PC-3 (cell line): ENCODE results near the gene CASK. TPM values are rescaled to one million over a fixed set of nuclear protein-coding genes. Genes with fewer than 3 reads are reported as not detected.

Experiments used
- ATAC-seq: fragments of 200-7000 bp; cut with Tn5 transposase; 2 replicates; pipeline ENCODE4 v1.9.1; 2020; ENCODE audit warnings: mild to moderate bottlenecking, moderate library complexity
- BruUV-seq: library from RNA; stranded (reverse); fragments of 400-500 nt; replicated peaks from 2 replicates; lab custom pipeline; 2021; lab: Mats Ljungman, UMichigan
- CTCF ChIA-PET: fragments of 300-600 bp; sonication (Branson Sonifier 250); formaldehyde crosslinking; loops from one replicate; lab custom pipeline; 2022; ENCODE audit warnings: antibody characterized with exemption; lab: Charles Lee
- POLR2A ChIA-PET: fragments of 300-600 bp; sonication (Branson Sonifier 250); formaldehyde crosslinking; loops from one replicate; lab custom pipeline; 2022; ENCODE audit warnings: antibody characterized with exemption; ENCODE audit not compliant: unreplicated experiment; lab: Charles Lee
- DNase-seq: peaks from one replicate; pipeline ENCODE4 v3.0.0-alpha.2; 2015
- H2AFZ ChIP-seq: fragments of 300-600 bp; sonication (generic); 2 replicates; pipeline ENCODE4 v1.6.0; 2016; ENCODE audit warnings: antibody characterized with exemption, low read length
- H3F3A ChIP-seq: fragments of 300-600 bp; sonication (generic); one replicate; pipeline ENCODE4 v1.6.0; 2017; ENCODE audit warnings: antibody characterized with exemption, low read length, control low read depth, mild to moderate bottlenecking; ENCODE audit not compliant: unreplicated experiment
- H3K27ac ChIP-seq: fragments of 300-600 bp; sonication (generic); 2 replicates; pipeline ENCODE4 v1.5.1; 2016; ENCODE audit warnings: mild to moderate bottlenecking, low read length
- H3K27me3 ChIP-seq: fragments of 300-600 bp; sonication (generic); 2 replicates; pipeline ENCODE4 v1.6.1; 2016; ENCODE audit warnings: low read length, mixed read lengths
- H3K36me3 ChIP-seq: fragments of 300-600 bp; sonication (generic); 2 replicates; pipeline ENCODE4 v1.6.1; 2016; ENCODE audit warnings: low read depth, mixed run types, low read length, mixed read lengths
- H3K4me1 ChIP-seq: fragments of 300-600 bp; sonication (generic); 2 replicates; pipeline ENCODE4 v1.5.1; 2016; ENCODE audit warnings: low read length; ENCODE audit not compliant: insufficient read depth
- H3K4me2 ChIP-seq: fragments of 300-600 bp; sonication (generic); 2 replicates; pipeline ENCODE4 v1.6.0; 2016; ENCODE audit warnings: low read length
- H3K4me3 ChIP-seq: fragments of 300-600 bp; sonication (generic); 2 replicates; pipeline ENCODE4 v1.5.1; 2016; ENCODE audit warnings: mild to moderate bottlenecking, low read length, mixed read lengths
- H3K79me2 ChIP-seq: fragments of 300-600 bp; sonication (generic); 2 replicates; pipeline ENCODE4 v1.6.1; 2017; ENCODE audit warnings: low read length, mixed read lengths
- H3K9ac ChIP-seq: fragments of 300-600 bp; sonication (generic); 2 replicates; pipeline ENCODE4 v1.6.0; 2016; ENCODE audit warnings: mild to moderate bottlenecking, low read length
- H3K9me2 ChIP-seq: fragments of 300-600 bp; sonication (generic); replicated peaks from 2 replicates; pipeline ENCODE4 v1.6.1; 2016; ENCODE audit warnings: mixed run types, low read length, mixed read lengths
- H3K9me3 ChIP-seq: fragments of 300-600 bp; sonication (generic); 2 replicates; pipeline ENCODE4 v1.6.1; 2016; ENCODE audit warnings: low read length, mixed read lengths
- H4K20me1 ChIP-seq: fragments of 300-600 bp; sonication (generic); 2 replicates; pipeline ENCODE4 v1.6.1; 2016; ENCODE audit warnings: low read length, mixed read lengths
- CTCF ChIP-seq: fragments of 300-600 bp; sonication (generic); conservative IDR thresholded peaks from 2 replicates; pipeline ENCODE4 v1.5.1; 2017; ENCODE audit warnings: antibody characterized with exemption, low read depth, mild to moderate bottlenecking, low read length
- EZH2 ChIP-seq: fragments of 300-600 bp; sonication (generic); IDR thresholded peaks from one replicate; pipeline ENCODE4 v1.6.1; 2017; ENCODE audit warnings: antibody characterized with exemption, mild to moderate bottlenecking, low read length; ENCODE audit not compliant: unreplicated experiment
- EZH2phosphoT487 ChIP-seq: fragments of 300-600 bp; sonication (generic); IDR thresholded peaks from 2 replicates; pipeline ENCODE4 v1.6.1; 2018; ENCODE audit warnings: mild to moderate bottlenecking, antibody characterized with exemption, low read length, borderline replicate concordance
- intact Hi-C: fragments of 100-400 bp; cut with micrococcal nuclease; formaldehyde crosslinking; loops from 2 replicates; pipeline ENCODE4 v1.9.0; 2023
- total RNA-seq: library from RNA; depleted of rRNA; stranded (reverse); fragments of >200 nt; gene quantifications from 2 replicates; pipeline ENCODE4 v1.2.3, GENCODE V29; 2014

The CASK gene
- total RNA-seq, 1 experiment from 2014 or later: 21.4 TPM

- ATAC-seq (no peak), DNase-seq (no peak)
- TF ChIP-seq EZH2phosphoT487 (no peak), CTCF (peak; percentile 33; the same call in 1 of the 2 replicates)
These were observed 120.4 kb downstream of the CASK start for GRCh38 chrX:41802958-41803357.

DNA sequence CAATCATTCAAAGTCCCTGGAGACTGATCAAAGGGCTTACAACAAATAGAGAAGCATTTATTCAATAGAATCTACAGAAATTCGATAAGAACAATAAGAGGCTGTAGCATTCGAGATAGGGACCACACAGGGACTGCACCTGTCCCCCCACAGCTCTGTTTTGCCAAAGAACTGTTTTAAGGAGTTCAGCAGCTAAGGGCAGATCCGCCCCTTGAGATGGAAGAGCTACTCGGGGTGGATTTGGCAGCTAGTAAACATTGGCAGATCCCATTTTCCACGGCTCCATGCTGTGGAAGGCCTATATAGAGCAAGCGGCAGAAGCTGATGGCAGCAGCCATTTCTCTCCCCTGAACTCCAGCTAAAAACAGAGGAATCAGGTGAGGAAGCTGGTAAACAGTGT, 123.7 kb downstream of the CASK start:
- H3K27me3 ChIP-seq: no peaks in the 10 kb centered on the region
- CTCF ChIA-PET: no interaction called here
- H3K9me2 ChIP-seq: no peaks in the 10 kb centered on the region

More at GRCh38 chrX:41802958-41803357, 120.4 kb downstream of the CASK start:
- POLR2A ChIA-PET: no interaction called here
- Histone ChIP-seq H3K9me2 (no peaks in the 10 kb centered on the region), H3K27me3 (no peaks in the 10 kb centered on the region), H3K4me3 (no peak overlapping the region), H3K9me3 (no peaks in the 10 kb centered on the region), H3K36me3 (no peaks in the 10 kb centered on the region), H2AFZ (no peak overlapping the region), H3K79me2 (no peaks in the 10 kb centered on the region), H3K4me1 (no peaks in the 10 kb centered on the region), H3K27ac (no peak overlapping the region), H4K20me1 (no peaks in the 10 kb centered on the region), H3F3A (no peaks in the 10 kb centered on the region), H3K9ac (no peak overlapping the region), H3K4me2 (no peak overlapping the region)
- no TSS peak for BruUV-seq
- CTCF ChIA-PET: no interaction called here
- intact Hi-C loops: no loop called here

GRCh38 chrX:41796577-41796976, 126.8 kb downstream of the CASK start:
- Histone ChIP-seq H3K9me3 (no peaks in the 10 kb centered on the region), H3K4me2 (no peak overlapping the region), H3K4me1 (no peaks in the 10 kb centered on the region), H3K4me3 (no peak overlapping the region), H3K27me3 (no peaks in the 10 kb centered on the region), H4K20me1 (no peaks in the 10 kb centered on the region), H3K36me3 (no peaks in the 10 kb centered on the region), H3K27ac (no peak overlapping the region), H3K9me2 (no peaks in the 10 kb centered on the region), H3F3A (no peaks in the 10 kb centered on the region), H3K9ac (no peak overlapping the region), H2AFZ (no peak overlapping the region), H3K79me2 (no peaks in the 10 kb centered on the region)
- ATAC-seq: no peak
- intact Hi-C loops: no loop called here
- no peak for DNase-seq
- BruUV-seq: no TSS peak
- ChIA-PET POLR2A (no interaction called here), CTCF (no interaction called here)
- no peak for TF ChIP-seq EZH2phosphoT487
- no peak for TF ChIP-seq CTCF
- TF ChIP-seq EZH2: no peak

More for the DNA sequence above, 123.7 kb downstream of the CASK start:
- Histone ChIP-seq H3K27ac (no peak overlapping the region), H3K4me2 (no peak overlapping the region), H3K79me2 (no peaks in the 10 kb centered on the region), H3F3A (no peaks in the 10 kb centered on the region), H3K36me3 (no peaks in the 10 kb centered on the region), H3K9me3 (no peaks in the 10 kb centered on the region), H3K4me1 (no peaks in the 10 kb centered on the region), H3K4me3 (no peak overlapping the region), H3K9ac (no peak overlapping the region), H4K20me1 (no peaks in the 10 kb centered on the region), H2AFZ (no peak overlapping the region)
- TF ChIP-seq CTCF (no peak), EZH2phosphoT487 (no peak), EZH2 (no peak)
- no TSS peak for BruUV-seq
- intact Hi-C loops: no loop called here
- POLR2A ChIA-PET: no interaction called here
- DNase-seq (no peak), ATAC-seq (no peak)
